Glomerular endothelial cell (primary cell): ENCODE results near the gene PKP1. TPM values are rescaled to one million over a fixed set of nuclear protein-coding genes. Genes with fewer than 3 reads are reported as not detected.

Source experiments
- DNase-seq: peaks from one replicate; pipeline ENCODE4 v3.0.0-alpha.2; 2011; ENCODE audit warnings: low read depth, low spot score; ENCODE audit errors: extremely low read depth
- total RNA-seq: library from RNA; depleted of rRNA; stranded (reverse); fragments of >200 nt; gene quantifications from 2 replicates; pipeline ENCODE4 v1.2.3, GENCODE V29; 2015

Gene PKP1
- total RNA-seq, 1 donor from 2014 or later: 0.47 TPM

- DNase-seq: no peak
These were observed 64.3 kb downstream of the PKP1 start for GRCh38 chr1:201347498-201348210.

DNA sequence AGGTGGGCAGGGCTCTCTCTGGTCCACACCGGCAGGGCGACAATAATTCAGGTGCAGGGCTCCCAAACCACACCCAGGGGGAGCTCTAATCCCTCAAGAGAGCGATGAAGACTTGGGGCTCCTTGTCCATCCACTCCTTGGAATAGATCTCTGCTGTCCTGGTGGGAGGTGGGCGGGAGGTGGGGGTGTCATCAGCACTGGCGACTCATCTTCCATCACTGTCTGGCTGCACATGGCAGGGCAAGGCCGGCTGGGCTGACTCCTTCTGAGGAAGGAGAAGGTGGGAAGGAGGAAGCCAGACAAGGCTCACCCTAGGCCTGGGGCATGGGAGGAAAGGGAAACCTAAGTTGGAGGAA lies 64.9 kb downstream of the PKP1 start:
- no peak for DNase-seq

DNA sequence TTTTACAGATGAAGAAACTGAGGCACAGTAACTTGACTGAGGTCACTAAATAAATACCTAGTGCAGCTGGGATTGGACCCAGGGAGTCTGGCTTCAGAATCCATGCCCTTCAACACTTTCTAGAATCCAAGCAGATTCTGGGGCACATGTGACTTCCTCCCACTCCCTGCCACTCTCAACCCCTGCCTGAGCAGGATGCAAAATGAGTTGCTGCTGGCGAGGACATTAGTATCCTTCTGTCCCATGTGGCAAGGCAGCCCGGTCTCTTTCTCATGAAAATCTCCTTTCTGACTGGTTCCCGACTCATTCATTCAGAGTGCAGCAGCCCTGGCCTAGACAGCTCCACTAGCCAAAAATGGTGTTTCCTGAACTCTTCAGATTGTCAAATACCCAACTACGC lies 65.8 kb downstream of the PKP1 start:
- DNase-seq: no peak

DNA sequence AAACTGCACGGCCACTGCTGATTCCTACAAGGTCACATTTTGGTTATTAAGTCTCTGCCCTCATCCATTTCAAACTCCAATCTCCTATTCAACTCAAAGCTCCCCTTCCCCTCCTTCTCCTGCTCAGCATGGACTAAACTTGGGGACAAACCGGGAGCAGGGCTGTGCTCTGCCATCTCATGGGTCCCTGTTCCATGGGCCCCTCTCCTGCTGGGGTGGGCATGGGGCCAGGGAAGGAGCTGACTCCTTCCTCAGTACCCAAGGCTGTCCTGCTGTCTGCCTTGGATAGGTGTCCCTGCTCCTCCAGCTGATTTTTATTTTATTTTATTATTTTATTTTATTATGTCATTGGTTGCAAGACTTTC lies 67.0 kb downstream of the PKP1 start:
- DNase-seq: no peak

DNA sequence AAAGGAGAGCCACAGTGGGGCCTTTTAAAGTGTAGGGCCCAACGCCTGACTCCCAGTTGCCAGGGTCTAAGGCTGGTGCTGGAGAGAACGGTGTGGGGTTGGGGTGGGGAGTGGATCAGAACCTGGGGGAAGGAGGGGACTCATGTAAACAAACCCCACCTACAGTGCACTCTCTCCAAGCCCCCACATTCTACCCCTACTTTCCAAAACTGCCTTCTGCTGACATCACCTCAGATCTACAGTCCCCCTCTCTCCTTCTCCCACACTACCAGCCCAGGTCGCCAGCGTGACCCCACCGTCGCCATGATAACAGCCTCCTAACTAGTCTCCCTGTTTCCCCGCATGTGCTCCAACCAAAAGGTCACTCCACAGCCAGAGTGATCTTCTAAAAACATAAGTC lies 67.6 kb downstream of the PKP1 start:
- no peak for DNase-seq

DNA sequence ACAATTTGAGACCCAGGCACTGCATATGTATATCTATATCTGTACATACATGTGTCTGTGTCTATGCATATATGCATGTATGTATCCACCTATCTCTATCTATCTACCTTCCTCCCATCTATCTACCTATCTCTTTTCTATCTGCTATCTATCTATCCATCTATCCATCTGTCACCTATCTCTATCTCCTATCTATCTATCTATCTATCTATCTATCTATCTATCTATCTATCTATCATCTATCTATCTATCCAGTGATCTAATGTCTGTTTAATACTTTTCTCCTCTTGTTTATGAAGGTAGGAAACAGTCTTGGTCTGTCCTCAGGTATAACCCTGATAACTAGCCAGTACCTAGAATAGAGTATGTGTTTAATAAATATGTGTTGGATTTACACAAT lies 68.3 kb downstream of the PKP1 start:
- no peak for DNase-seq

DNA sequence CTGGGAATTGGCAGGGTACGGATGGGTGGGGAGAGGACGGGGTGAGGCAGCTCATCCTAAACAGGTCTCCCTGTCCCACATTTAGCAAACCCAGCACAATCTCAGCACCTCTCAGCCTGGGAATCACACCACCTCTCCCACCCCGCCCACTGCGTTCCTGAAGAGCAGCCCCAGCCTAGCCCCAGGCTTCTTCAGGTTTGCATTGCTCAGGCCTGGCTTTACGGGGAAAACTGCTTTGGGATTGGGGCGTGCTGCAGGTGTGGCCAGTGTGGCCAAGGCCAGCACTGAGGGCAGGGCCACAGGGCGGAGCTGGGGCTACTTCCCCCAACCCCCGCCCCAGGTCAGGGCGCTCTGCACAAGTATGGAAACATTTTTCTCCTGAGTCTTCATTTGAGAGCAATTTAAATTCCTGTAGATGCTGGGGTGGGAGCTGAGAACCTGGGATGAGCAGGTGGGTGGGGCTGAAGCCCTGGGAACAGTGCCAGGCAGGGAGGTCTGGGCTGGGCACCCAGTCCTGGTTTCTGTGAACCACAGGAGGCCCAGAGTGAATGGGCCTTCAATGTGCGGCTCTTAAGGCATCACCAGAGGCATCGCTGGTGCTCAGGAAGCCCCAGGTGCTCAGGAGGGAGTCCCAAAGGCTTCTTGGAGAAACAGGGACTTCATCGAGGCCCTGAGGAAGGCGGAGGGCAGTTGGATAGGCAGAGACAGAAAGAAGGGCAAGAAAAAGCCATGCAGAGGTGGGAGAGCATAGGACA lies 70.1 kb downstream of the PKP1 start:
- no peak for DNase-seq

- DNase-seq: no peak
These were observed 71.0 kb downstream of the PKP1 start for GRCh38 chr1:201354151-201354900.

- no peak for DNase-seq
These were observed 71.6 kb downstream of the PKP1 start for GRCh38 chr1:201354901-201355295.

DNA sequence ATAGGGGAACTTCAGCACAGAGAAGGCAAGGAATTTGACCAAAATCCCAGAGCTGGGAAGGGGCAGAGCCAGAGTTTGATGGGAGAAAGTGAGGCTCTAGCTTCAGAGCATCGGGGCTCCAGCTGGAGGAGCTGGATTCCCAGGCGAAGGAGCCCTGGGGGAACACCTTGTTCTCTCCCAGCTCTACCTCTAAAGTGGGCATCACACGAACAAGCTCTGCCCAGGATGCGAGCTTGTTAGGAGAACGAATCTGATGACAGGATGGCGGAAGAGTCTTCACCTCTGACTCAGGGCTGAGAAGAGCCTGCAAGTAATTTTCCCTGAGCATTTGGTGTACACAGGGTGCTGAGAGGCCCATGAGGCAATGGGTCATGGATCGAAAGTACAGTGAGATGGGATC lies 72.2 kb downstream of the PKP1 start:
- DNase-seq: no peak

GRCh38 chr1:201356236-201356635 lies 72.9 kb downstream of the PKP1 start:
- DNase-seq: no peak

DNA sequence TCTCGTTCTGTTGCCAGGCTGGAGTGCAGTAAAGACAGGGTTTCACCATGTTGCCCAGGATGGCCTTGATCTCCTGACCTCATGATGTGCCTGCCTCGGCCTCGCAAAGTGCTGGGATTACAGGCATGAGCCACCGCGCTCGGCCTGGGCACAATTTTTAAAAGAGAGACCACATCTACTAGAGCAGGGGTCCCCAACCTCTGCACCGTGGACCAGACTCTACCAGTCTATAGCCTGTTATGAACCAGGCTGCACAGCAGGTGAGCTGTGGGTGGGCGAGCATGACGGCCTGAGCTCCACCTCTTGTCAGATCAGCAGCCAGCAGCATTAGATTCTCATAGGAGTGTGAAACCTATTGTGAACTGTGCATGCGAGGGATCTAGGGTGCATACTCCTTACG lies 73.4 kb downstream of the PKP1 start:
- DNase-seq: no peak

GRCh38 chr1:201357211-201357610 lies 73.9 kb downstream of the PKP1 start:
- no peak for DNase-seq

DNA sequence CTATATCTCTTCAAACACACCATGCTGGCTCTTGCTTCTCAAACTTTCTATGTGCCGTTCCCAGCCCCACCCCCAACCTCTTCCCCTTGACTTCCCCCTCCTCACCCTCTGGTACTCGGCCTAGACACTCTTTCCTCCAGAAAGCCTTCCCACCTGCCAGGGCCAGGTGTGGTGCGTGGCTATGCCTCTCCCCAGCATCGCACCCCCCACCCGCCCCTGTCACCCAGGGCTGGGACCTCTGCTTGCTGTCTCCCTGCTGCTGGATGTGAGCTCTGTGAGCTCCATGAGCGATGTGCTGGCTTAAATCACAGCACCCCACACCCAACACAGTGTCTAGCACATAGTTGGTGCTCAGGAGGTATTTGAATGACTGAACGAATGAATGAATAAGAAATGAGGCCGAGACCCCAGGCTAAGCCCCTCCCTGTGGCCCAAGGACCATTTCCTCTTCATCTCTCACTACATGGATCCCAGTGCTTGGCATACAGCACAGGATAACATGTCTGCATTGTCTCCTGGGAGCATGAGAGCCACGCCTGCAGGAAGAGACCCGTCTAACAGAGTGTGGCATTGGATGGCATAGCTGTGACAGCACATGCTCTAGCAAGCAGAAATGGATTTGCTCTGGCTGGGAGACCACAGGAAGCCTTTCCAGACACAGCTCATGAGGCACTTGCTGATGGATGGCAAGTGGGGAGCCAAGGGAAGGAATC lies 74.5 kb downstream of the PKP1 start:
- DNase-seq: no peak

GRCh38 chr1:201358596-201358995 lies 75.3 kb downstream of the PKP1 start:
- DNase-seq: no peak

DNA sequence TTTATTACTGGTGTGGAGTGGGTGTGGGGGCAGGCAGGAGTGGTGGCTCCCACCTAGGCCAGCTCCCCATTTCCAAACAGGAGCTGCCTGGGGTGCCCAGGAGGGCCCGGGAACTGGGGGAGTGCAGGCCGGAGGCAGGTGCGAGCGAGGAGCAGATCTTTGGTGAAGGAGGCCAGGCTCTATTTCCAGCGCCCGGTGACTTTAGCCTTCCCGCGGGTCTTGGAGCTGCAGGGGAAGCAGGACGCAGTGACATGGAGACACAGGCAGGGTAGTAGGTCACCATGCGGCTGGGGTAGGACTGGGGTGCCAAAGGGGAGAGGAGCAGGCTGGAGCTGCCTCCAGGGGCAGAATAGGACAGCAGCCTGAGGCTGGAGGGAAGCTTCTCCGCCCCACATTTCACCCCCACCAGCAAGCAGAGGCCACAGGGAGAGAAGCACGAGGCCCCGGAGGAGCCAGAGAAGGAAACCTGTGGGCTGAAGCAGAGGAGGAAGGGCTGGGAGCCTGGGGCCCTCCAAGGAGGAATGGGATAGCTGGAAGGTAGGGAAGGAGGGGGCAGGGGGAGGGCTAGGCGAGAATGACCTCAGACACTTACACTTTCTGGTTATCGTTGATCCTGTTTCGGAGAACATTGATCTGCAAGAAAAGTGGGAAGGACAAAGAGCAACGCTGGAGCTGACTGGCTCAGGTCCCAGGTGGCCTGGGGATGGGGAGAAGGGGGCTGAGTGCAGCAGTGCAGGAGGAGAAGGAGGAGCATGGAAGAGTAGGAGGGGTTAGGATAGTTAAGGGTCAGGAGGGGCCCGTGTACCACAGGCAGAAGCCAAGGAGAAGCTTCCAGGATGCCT lies 75.9 kb downstream of the PKP1 start:
- no peak for DNase-seq

DNA sequence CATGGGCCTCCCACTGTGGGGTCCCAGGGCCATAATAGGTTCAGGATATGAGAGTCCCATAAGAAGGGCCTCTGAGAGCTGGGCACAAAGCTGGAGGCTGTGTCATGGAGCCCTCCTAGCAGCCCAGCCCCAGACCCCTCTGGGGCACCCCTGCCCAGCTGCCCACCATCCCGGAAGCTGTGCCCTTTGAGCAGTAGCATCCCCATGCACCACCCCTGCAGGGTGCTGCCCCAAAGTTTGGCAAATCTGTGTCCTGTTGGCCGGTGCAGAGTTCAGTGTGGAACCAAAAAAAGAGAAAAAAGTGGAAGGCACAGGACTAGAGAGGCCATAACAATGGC lies 76.5 kb downstream of the PKP1 start:
- DNase-seq: no peak

GRCh38 chr1:201360486-201360885 lies 77.2 kb downstream of the PKP1 start:
- DNase-seq: no peak

GRCh38 chr1:201360901-201361651 lies 77.8 kb downstream of the PKP1 start:
- no peak for DNase-seq
